Measurements from ENCODE around the gene GPR108.

DNA sequence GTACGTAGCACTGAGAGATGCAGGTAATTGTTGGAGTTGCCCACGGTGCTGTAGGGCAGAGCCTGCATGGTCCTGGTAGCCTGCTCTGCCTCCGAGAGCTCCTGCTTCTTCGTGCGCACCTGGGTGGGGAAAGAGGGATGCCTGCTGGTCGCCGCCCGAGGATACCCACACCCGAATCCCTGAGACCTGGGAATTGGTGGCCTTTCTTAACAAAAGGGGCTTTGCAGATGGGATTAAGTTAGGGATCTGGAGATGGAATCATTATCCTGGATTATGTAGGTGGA lies 26.4 kb downstream of the GPR108 start:
- TF ChIP-seq, protein P1, sequence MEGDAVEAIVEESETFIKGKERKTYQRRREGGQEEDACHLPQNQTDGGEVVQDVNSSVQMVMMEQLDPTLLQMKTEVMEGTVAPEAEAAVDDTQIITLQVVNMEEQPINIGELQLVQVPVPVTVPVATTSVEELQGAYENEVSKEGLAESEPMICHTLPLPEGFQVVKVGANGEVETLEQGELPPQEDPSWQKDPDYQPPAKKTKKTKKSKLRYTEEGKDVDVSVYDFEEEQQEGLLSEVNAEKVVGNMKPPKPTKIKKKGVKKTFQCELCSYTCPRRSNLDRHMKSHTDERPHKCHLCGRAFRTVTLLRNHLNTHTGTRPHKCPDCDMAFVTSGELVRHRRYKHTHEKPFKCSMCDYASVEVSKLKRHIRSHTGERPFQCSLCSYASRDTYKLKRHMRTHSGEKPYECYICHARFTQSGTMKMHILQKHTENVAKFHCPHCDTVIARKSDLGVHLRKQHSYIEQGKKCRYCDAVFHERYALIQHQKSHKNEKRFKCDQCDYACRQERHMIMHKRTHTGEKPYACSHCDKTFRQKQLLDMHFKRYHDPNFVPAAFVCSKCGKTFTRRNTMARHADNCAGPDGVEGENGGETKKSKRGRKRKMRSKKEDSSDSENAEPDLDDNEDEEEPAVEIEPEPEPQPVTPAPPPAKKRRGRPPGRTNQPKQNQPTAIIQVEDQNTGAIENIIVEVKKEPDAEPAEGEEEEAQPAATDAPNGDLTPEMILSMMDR (IDR thresholded peaks at IDR 0.05): no peak
- no peak for TF ChIP-seq POLR2A (IDR thresholded peaks at IDR 0.05)

Measured in esophagus squamous epithelium (tissue), 4 donors.